ENCODE results near the gene SLC66A1.

GRCh38 chr1:19313636-19313959 lies 1.5 kb downstream of the SLC66A1 start:
- no peak for TF ChIP-seq EP300 (IDR thresholded peaks at IDR 0.05; ENCODE audit: low read depth)
- TF ChIP-seq CTCF (IDR thresholded peaks at IDR 0.05) = no peak
- no peak for TF ChIP-seq POLR2AphosphoS5 (IDR thresholded peaks at IDR 0.05)
- TF ChIP-seq POLR2A (IDR thresholded peaks at IDR 0.05) = no peak
